ENCODE measurements around the gene KCMF1. TPM values are rescaled to one million over a fixed set of nuclear protein-coding genes. Genes with fewer than 3 reads are reported as not detected.
A peak's percentile ranks its signal among the peaks of the same experiment; 100 is the strongest.

KCMF1 gene
- total and polyA plus RNA-seq, 2 of the 13 experiments (the other 11 are each of a cell fraction or from before 2014, with no cell fraction given), result 62.1 to 116 TPM

GRCh38 chr2:84963692-84964405, 7.1 kb upstream of the KCMF1 start (continued):
- TF ChIP-seq ZNF614 (CRISPR knock-in tag; IDR thresholded peaks at IDR 0.05; ENCODE audit: borderline replicate concordance) (peak; percentile 89), ZNF567 (CRISPR knock-in tag; IDR thresholded peaks at IDR 0.05; ENCODE audit: borderline replicate concordance) (no peak), GMEB1 (CRISPR knock-in tag; IDR thresholded peaks at IDR 0.05; ENCODE audit: borderline replicate concordance) (peak; percentile 50; the same call in 1 of the 2 replicates), ZNF232 (CRISPR knock-in tag; IDR thresholded peaks at IDR 0.05; ENCODE audit: borderline replicate concordance) (no peak), NFE2 (CRISPR knock-in tag; IDR thresholded peaks at IDR 0.05) (no peak), ZNF430 (CRISPR knock-in tag; IDR thresholded peaks at IDR 0.05) (peak; percentile 88; the same call in 1 of the 2 replicates), ZEB1 (IDR thresholded peaks at IDR 0.05; ENCODE audit: insufficient replicate concordance, low read depth) (peak; percentile 33), HMGXB3 (CRISPR knock-in tag; IDR thresholded peaks at IDR 0.05; ENCODE audit: borderline replicate concordance) (0 out of 2 replicates have a peak, but pooled peaks have one; percentile 66), KLF13 (CRISPR knock-in tag; IDR thresholded peaks at IDR 0.05) (no peak), ZNF577 (CRISPR knock-in tag; IDR thresholded peaks at IDR 0.05; ENCODE audit: borderline replicate concordance, low read depth) (no peak), HMG20B (CRISPR knock-in tag; conservative IDR thresholded peaks at IDR 0.05) (peak; percentile 63), ZNF484 (CRISPR knock-in tag; IDR thresholded peaks at IDR 0.05; ENCODE audit: borderline replicate concordance, low read depth) (no peak), MED13 (CRISPR knock-in tag; IDR thresholded peaks at IDR 0.05) (0 out of 2 replicates have a peak, but pooled peaks have one; percentile 24), ZNF530 (CRISPR knock-in tag; IDR thresholded peaks at IDR 0.05; ENCODE audit: low read depth) (no peak), DNMT1 (CRISPR knock-in tag; IDR thresholded peaks at IDR 0.05) (peak; percentile 71; the same call in 1 of the 2 replicates), IRF1 (CRISPR knock-in tag; IDR thresholded peaks at IDR 0.05; ENCODE audit: low read depth) (peak; percentile 80; the same call in 1 of the 2 replicates), ZFP36L1 (CRISPR knock-in tag; IDR thresholded peaks at IDR 0.05) (peak; percentile 75; the same call in 1 of the 2 replicates), ZNF569 (CRISPR knock-in tag; IDR thresholded peaks at IDR 0.05; ENCODE audit: borderline replicate concordance) (peak; percentile 78; the same call in 1 of the 2 replicates), ZNF564 (CRISPR knock-in tag; IDR thresholded peaks at IDR 0.05) (peak; percentile 72; the same call in 1 of the 2 replicates), ZKSCAN5 (CRISPR knock-in tag; IDR thresholded peaks at IDR 0.05) (peak; percentile 100), NFKBIZ (CRISPR knock-in tag; IDR thresholded peaks at IDR 0.05) (peak; percentile 53; the same call in 1 of the 2 replicates)
